HG03575 (cell line): ENCODE measurements around the gene SERPINA6.
"Not testable (repeated sequence)": the region's sequence is repeated elsewhere in the genome, so short reads cannot be mapped to it uniquely, and the experiment has no call there.

Experiments
- ATAC-seq: cut with Tn5 transposase; IDR thresholded peaks from one replicate; pipeline ENCODE4 v1.9.1; 2021; ENCODE audit not compliant: unreplicated experiment, insufficient number of reproducible peaks, low FRiP score; ENCODE audit errors: extremely low read depth

The SERPINA6 gene

DNA sequence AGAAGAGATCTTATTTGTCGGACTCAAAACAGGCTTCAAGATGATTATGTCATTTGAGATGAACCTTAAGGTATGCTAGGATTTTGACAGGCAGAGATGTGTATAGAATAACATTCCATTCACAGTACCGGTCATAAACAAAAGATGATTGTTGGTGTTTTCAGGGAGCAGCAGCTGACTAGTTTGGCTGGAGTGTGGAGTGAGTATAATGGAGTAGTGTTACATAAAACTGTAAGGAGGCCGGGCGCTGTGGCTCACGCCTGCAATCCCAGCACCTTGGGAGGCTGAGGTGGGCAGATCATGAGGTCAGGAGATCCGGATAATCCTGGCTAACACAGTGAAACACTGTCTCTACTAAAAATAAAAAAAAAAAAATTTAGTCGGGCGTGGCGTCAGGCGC, 54.0 kb downstream of the SERPINA6 start:
- ATAC-seq: no peak

DNA sequence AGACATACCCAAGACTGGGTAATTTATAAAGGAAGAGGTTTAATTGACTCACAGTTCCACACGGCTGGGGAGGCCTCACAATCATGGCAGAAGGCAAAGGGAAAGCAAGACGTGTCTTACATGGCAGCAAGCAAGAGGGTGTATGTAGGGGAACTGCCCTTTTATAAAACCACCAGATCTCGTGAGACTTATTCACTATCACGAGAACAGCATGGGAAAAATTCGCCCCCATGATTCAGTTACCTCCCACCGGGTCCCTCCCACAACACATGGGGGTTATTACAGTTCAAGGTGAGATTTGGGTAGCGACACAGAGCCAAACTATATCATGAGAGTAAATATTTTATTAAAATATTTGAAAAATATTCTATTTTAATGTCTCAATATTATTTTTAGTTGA, 54.6 kb downstream of the SERPINA6 start:
- ATAC-seq: not testable (repeated sequence)

DNA sequence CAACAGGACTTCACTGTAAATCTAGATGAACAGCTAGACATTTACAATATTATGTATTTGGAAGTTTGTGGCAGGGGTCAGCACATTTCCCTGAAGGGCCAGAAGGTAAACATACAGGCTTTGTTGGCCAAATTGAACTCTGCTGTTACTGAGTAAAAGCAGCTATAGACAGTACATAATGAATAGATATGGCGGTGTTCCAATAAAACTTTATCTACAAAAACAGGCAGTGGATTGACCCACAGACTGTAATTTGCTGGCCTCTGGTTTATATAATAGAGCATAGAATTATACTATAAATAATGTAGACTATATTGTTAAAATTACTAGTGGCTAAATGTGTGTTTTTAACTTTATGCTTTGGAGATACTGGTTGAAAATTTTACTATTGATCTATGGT, 55.8 kb downstream of the SERPINA6 start:
- ATAC-seq: no peak

DNA sequence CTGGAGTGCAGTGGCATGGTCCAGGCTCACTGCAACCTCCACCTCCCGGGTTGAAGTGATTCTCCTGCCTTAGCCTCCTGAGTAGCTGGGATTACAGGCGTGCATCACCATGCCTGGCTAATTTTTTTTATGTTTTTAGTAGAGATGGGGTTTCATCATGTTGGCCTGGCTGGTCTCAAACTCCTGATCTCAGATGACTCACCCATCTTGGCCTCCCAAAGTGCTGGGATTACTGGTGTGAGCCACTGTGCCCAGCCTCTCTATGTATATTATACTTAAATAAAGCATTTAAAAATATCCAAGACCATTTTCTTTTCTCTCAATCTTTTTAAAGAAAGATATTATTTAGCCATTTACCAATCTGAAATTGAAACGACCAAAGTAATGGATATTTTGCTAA, 58.9 kb downstream of the SERPINA6 start:
- not testable (repeated sequence) for ATAC-seq
